ENCODE data around the gene PALB2. TPM values are rescaled to one million over a fixed set of nuclear protein-coding genes. Genes with fewer than 3 reads are reported as not detected.

The PALB2 gene
- polyA plus RNA-seq, 3 donors, result 19.2 to 25.2 (median 22.6) TPM

DNA sequence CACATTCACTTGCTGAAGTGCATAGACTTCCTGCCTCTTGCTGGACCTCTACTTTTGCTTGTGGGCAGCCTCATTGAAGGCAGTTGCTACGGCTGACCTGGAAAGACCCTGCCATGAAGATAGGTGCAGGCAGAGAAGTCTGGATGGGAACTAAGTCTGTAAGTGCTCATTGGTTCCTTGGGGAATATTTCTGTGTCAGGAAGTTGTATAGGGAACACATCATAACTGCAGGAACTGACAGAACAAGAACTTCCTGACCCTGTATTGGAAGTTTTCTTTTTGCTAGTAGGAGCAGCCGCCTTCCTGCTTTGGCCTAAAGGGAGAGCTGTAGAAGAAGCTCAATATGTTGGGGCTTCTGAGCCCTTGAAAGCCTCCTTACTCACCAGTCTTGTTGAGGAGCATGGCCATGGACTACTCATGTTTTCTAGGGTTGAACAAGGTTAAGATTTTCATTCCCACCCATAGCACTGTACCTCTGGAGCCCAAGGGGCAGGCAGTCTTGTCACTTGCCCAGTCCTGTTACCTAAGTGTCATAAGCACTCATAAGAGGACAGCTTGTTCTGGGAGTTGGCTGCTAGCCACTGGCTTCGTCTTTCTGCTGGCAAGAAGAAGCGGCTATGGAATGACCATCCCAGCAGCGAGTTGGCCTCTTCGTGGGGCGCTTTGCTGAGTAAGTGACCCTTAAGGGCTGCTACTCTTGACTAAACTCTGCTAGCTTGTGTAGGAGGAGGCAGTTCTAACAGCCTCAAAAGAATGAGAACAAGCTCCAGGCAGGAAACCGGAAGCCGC, 76.3 kb downstream of the PALB2 start:
- no peak for DNase-seq (ENCODE audit: extremely low read depth in 1 of 11, low read depth in 9 of 11, low spot score in 4 of 11)

DNA sequence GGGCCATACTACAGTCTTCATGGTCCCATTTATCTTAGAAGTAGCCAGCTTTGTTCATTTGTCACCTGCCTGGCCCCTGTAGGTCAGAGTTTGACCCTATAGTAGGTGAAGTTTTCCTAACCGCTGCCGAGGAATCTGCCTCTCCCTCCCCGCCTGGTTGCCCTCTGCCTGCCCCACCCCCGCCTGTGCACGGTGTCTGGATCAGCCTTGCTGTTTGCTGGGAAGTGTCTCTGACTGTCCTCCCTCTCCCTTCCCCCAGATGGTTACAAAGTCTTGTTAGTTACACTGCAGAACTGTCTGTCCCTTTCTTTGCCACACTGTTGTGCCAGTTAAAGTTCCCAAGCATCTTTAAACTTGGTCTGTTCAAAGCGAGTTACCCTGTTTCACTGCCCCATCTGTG, 77.9 kb downstream of the PALB2 start:
- DNase-seq (ENCODE audit: extremely low read depth in 1 of 11, low read depth in 9 of 11, low spot score in 4 of 11), result no peak

GRCh38 chr16:23562505-23562904, 78.6 kb downstream of the PALB2 start:
- no peak for DNase-seq (ENCODE audit: extremely low read depth in 1 of 11, low read depth in 9 of 11, low spot score in 4 of 11)

DNA sequence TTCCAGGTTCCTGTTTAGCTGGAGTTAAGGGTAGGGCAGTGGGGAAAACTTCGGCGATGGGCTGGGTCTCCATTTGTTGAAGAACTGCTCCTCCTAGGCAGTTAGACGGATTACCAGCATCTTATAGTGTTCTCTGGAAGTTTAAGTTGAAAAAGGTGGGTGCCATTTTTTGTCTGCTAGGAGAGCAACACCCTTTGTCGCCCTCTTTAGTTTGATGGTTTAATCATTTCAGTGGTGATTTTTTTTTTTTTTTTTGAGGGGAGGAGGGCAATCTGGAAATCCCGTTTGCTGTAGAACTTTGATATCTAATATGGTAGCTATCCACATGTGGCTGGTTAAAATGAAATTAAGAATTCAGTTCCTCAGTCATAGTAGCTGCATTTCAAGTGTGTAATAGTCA, 79.5 kb downstream of the PALB2 start:
- no peak for DNase-seq (ENCODE audit: extremely low read depth in 1 of 11, low read depth in 9 of 11, low spot score in 4 of 11)

DNA sequence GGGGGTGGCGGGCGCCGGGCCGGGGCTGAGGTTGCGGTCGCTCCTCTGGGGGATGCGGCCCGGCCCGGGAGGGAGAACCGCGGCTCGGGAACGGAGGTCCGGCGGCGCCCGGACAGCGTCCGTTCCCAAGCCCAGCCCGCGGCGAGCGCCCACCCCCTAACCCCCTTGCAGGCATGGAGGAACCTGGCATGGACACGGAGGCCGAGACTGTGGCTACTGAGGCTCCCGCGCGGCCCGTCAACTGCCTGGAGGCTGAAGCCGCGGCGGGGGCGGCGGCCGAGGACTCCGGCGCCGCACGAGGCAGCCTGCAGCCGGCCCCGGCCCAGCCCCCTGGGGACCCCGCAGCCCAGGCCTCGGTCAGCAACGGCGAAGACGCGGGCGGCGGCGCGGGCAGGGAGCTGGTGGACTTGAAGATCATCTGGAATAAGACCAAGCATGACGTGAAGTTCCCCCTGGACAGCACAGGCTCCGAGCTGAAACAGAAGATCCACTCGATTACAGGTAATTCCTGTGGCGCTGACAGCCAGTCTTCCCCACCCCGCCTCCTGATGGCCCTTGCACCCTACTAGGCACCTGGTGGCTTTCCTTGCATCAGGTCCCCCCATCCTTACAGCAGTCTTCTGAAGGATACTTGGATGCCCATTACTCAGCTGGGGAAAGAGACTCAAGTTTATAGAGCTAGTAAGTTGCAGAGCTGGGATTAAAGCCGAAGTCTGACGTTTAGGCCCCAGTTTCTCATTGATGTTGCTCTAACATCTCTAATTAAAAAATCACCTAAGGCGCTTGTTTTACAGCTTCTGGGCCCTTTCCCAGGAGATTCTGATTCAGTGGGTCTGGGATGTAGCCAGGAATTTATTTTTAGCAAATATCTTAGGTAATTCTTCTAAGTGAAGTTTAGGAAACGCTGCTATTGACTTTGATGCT, 83.1 kb downstream of the PALB2 start:
- DNase-seq (ENCODE audit: extremely low read depth in 1 of 11, low read depth in 9 of 11, low spot score in 4 of 11), result peak in 2 of 11 donors; percentile 4 to 9

GRCh38 chr16:23556881-23557778, 84.0 kb downstream of the PALB2 start, which contains the start of the genes EARS2 and UBFD1:
Gene EARS2, minus strand, starts transcription at chr16:23557350. Its CDS starts 7 bp downstream, at chr16:23557343.
Gene UBFD1, plus strand, starts transcription at chr16:23557727. Its CDS starts 16 bp downstream, at chr16:23557743.
- peak; percentile 93 to 98 (median 97) for DNase-seq (ENCODE audit: extremely low read depth in 1 of 11, low read depth in 9 of 11, low spot score in 4 of 11)

- DNase-seq (ENCODE audit: extremely low read depth in 1 of 11, low read depth in 9 of 11, low spot score in 4 of 11), result no peak
These were observed 86.6 kb downstream of the PALB2 start for GRCh38 chr16:23554536-23554935.

Other genes starting within 250 kb of the PALB2 start
- gene COG7, start 188.1 kb downstream of the PALB2 start, polyA plus RNA-seq (ENCODE audit: insufficient read length in 3 of 3), result 10 to 100 TPM; 23.7 to 42.1 (median 26.2) TPM
- gene GGA2, start 130.8 kb downstream of the PALB2 start, polyA plus RNA-seq (ENCODE audit: insufficient read length in 3 of 3), result 100 to 1,000 TPM; 124 to 170 (median 164) TPM
- 10 to 100 TPM; 27.8 to 32.1 (median 28.9) TPM for gene EARS2, start 84.0 kb downstream of the PALB2 start, polyA plus RNA-seq (ENCODE audit: insufficient read length in 3 of 3)
- 10 to 100 TPM; 73.4 to 81.0 (median 74.8) TPM for gene UBFD1, start 83.6 kb downstream of the PALB2 start, polyA plus RNA-seq (ENCODE audit: insufficient read length in 3 of 3)
- gene NDUFAB1, start 45.0 kb downstream of the PALB2 start, polyA plus RNA-seq (ENCODE audit: insufficient read length in 3 of 3), result 100 to 1,000 TPM in 2 of 3 donors, 10 to 100 TPM in 1; 81.8 to 103 (median 100) TPM
- gene DCTN5, start 156 bp upstream of the PALB2 start, polyA plus RNA-seq (ENCODE audit: insufficient read length in 3 of 3), result 10 to 100 TPM; 69.7 to 72.1 (median 71.7) TPM
- 10 to 100 TPM; 24.1 to 32.7 (median 31.2) TPM for gene PLK1, start 37.6 kb upstream of the PALB2 start, polyA plus RNA-seq (ENCODE audit: insufficient read length in 3 of 3)
- under 1 TPM; 0.19 to 0.49 (median 0.47) TPM for gene ERN2, start 71.9 kb upstream of the PALB2 start, polyA plus RNA-seq (ENCODE audit: insufficient read length in 3 of 3)
- 1 to 10 TPM; 1.7 to 2.3 (median 1.9) TPM for gene CHP2, start 113.7 kb upstream of the PALB2 start, polyA plus RNA-seq (ENCODE audit: insufficient read length in 3 of 3)
- gene PRKCB, start 194.7 kb upstream of the PALB2 start, polyA plus RNA-seq (ENCODE audit: insufficient read length in 3 of 3), result 1 to 10 TPM; 4.1 to 5.4 (median 4.2) TPM

Data from renal cortex interstitium (tissue), 11 donors.